Ramos (cell line): ENCODE results near the gene BIN1.

ENCODE experiments used
- in situ Hi-C: fragments of 300-500 bp; cut with MboI; formaldehyde crosslinking; loops from one replicate; pipeline ENCODE4 v1.14.3; 2022; ENCODE audit warnings: low sequenced_read_pairs; ENCODE audit not compliant: unreplicated experiment

Gene BIN1

DNA sequence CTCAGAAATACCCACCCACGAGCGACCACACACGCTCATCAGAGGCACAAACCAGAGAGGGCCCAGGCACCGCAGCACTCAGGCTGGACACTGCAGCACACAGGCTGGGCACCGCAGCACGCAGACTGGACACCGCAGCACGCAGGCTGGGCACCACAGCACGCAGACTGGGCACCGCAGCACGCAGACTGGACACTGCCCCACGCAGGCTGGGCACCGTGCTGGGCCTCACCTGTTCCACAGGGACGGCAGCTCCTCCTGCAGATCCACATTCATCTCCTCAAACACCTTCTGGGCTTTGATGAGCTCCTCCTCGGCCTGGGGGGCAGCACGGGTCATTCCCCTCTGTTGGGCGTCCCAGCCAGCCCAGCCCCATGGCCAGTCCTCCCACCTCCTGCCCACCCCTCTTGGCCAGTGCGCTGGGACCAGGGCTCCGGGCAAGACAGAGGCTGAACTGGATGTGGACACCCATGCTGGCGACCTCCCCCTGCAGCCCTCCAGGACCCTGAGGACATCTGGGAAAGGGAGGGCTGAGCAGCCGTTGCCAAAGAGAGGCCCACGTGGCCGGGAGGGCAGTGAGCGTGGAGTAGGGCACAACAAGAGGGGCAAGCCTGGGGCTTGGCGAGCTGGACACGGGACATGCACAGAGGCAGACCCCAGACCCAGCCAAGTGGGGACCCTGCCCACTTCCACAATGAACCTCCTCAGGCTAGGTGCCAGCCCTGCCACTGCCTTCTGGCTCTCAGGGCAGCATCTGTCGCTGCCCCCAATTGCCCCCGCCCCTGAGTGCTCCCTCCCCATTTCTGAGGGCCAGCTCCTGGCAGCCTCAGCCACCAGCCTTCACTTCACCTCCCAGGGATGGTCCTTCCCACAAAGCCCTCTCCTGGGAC is 43.0 kb downstream of the BIN1 start:
- in situ Hi-C loops = no loop called here

DNA sequence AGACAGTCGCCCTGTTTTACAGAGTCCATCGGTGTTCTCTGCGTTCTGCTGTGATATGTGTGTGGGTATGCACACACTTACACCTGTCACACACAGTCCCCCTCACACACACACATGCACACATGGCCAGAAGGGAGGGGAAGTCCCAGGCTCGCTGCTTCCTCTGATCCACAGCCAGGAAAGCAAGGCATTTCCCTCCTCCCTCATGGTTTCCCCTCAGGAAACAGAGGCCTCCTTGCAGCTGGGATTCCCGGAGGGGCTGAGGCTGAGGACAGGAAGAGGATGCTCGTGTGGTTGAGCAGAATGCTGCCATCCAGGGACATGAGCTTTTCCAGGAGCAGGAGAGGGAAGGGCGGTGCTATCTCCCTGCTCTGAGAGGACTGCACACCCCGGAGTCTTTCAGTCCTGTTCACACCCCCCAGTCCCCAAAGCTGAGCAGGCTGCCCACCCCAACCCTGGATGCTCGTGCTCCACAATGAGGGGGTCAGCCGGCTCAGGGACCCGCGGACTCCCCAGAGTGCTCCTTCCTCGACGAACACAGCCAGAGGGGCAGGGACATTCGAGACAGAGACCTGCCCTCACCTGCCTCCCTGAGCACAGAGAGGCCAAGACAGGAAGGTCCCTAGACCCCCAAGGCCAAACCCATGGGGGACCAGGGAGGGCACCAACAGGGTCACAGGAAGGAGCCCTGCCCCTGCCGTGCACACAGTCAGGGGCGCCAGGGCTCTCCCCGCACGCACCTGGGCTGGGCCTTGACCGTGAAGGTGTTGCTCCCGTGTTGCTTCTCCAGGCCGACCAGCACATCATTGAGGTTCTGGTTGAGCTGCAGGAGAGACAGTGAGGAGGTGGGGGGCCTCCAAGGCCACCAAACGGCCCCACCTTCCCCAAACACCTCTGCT is 45.3 kb downstream of the BIN1 start:
- in situ Hi-C loops = no loop called here

DNA sequence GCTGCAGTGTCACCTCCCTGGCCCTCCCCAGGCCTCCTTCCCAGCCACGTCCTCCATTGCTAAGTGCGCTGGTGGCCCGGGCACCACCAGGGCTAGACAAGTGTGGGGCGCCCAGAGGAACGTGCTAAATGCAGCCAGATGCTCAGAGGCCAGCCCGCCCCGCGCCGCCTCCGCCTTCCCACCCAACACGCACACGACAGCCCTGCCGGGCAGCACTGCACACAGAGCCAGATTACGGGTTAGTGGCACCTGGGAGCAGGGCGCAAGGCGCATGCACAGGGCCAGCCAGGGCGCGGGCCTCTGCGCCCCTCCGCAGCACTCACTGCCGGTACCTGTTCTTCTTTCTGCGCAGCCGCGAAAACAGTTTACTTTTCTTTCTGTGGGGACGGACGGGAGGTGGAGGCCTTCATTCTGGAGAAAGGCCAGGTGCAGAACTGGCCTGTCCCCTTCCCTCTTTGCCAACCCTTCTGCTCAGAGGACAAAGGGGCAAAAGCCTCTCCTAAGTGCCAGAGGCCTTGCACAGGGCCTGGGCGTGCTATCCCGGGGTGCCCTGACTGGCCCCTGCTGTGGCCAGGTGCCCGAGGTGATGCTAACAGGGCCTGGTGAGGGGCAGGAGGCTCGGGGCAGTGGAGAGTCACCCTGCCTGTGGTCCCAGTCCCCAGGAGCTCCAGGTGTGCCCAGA is 46.5 kb downstream of the BIN1 start:
- in situ Hi-C loops = no loop called here

DNA sequence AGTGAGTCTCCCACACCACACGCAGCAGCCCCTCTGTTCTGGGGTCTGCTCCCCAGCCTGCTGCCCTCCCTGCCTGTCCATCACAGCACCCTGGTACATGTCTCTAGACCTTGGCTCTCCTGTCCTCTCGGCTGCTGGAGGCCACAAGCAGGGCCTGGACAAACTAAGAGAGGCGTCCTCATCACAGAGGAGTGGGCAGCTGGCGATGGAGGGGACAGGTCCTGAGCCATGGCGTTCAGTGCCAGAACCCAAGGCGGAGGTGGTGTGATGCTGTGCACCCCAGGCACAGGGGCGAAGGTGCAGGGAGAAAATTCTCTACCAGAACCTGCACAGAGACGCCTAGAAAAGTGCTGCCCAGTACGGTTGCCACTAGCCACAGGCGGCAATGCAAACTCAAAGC is 47.4 kb downstream of the BIN1 start:
- in situ Hi-C loops = no loop called here

DNA sequence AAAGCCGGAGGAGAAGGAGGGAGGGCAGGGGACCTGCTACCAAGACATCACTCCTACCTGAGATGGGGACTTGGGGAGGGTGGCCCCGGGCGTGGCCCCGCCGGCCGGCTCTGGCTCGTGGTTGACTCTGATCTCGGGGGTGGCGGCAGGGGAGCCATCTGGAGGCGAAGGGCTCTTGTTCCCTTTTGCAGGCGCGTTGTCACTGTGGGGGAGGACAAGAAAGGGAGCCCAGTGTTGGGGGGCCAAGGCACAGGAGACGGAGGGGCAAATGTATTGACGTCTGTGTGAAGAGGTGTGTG is 48.1 kb downstream of the BIN1 start:
- in situ Hi-C loops = no loop called here

DNA sequence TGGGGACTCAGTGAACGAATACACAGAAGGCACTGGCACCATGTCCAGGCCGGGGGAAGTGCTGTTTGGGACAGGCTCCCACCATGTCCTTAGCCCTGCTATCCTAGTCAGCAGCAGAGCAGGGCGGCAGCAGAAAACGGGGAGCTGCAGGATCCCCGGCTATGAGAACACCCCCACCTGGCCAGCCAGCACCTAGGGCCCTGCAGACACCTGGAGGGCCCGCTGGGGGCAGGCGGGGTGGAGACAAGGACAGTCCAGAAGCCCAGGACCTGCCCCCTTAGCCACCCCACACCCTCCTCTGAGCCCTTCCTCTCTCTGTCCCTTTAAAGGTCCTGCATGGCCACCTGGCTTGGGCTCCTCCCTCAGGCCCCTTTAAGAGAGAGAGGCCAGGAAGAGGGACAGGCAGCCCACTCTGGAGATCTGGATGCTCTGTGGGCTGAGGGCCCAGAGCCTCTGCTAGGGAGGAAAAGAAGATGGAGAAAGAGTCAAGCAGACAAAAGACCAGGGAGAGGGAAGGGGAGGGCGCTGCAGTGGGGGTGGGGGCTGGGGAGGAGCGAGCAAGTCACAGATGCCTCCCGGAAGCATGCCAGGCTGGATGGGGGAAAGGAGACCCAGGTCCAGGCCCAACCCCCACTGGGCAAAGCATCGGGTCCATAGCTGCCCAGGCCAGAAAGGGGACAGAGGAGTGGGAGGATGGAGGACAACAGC is 48.6 kb downstream of the BIN1 start:
- in situ Hi-C loops = no loop called here

DNA sequence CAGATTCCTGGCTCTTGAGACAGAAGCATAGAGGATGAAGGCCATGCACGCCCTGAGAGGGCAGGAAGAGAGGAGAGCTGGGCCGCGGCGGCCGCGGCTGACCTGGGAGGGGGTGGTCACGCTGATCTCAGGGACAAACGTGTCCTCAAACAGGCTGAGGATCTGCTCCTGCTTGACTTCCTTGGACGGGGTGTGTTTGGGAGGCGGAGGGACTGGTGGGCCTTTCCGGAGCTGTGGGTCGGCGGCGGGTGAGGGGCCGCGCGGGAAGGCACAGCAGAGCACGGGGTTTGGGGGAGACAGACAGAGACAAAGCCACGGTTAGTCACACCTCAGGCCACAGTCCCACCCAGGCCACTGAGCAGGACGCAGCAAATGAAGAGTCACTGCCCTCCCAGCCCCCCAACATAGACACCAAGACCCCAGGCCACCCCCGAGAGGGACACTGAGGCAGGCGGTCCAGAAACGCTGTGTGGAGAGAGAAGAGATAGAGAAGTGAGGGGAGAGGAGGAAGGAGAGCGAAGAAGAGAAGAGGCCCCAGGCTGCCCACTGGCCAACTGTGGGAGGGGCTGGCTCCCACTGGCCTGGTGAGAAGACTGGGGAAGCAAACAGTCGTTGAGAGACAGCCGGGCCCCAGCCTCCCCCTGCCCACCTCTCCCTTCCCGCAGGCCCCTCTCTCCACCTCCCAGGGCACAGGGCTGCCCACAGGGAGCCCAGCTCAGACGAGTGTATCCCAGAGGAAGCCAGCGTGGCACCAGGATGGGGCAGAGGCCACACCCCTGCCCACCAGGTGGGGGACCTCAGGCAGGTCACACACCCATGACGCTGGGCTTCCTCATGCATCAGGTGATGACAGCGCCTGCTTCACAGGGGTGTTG is 49.3 kb downstream of the BIN1 start:
- in situ Hi-C loops = no loop called here

DNA sequence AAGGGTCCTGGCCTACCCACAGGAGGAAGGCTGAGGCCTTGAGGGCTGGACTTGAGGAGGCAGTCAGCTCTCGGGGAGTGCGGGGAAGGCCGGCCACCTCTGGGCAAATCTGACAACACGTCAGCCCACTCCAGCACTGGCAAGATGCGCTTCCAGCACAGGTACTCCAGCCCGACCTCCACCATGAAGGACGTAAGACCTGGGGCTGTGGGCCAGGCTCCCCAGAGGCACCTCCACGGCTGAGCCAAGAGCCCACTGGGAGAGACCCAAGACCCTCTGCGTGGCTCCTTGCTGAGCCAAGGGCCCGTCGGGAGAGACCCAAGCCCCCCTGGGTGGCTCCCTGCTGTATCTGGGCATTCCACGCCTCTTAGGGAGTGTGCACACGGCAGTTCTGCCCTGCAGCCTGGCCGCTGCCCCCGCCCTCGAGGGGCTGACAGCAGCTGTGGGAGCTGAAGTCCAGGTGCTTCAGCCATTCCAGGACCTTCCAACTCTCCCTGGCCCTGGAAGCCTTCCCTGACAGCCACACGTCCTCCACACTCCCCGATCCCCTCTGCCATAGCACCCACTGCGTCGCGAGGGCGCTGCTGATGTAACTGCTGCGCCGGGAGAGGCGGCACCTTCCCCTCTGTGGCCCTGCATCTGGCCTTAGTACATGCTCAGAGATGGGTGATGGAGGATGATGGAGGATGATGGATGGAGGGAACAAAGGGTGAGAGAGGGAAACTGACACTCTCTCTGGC is 50.2 kb downstream of the BIN1 start:
- in situ Hi-C loops = no loop called here

DNA sequence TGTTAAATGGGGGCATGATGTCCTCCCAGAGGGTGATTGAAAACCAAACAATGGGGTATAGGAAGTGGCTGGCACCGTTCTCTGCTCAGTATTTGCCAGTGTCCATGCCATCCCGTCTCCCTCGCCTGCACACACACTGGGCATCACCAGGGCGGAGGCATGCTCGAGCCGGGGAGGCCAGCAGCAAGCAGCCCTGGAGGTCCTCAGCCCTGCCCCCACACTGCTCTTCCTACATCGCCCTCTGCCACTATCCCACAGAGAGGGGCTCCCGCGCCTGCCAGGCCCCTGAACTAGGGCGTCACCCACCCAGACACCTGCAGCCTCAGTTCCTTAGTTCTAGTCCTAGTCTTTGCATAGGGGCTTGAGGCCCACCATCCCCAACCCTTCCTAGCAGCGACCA is 50.9 kb downstream of the BIN1 start:
- in situ Hi-C loops = no loop called here

DNA sequence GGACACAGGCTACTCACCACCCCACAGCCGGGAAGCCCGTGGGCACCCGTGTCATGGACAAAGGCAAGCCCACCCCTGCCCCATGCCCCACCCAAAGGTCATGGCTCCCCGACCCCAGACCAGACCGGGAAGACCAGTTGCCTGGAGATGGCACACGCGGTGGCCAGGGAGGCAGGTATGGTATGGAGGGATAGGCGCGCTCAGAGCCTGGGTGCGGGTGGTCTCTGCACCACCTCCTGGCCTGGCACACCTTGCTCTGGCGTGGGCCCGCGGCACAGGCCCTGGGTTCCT is 51.2 kb downstream of the BIN1 start:
- in situ Hi-C loops = no loop called here

DNA sequence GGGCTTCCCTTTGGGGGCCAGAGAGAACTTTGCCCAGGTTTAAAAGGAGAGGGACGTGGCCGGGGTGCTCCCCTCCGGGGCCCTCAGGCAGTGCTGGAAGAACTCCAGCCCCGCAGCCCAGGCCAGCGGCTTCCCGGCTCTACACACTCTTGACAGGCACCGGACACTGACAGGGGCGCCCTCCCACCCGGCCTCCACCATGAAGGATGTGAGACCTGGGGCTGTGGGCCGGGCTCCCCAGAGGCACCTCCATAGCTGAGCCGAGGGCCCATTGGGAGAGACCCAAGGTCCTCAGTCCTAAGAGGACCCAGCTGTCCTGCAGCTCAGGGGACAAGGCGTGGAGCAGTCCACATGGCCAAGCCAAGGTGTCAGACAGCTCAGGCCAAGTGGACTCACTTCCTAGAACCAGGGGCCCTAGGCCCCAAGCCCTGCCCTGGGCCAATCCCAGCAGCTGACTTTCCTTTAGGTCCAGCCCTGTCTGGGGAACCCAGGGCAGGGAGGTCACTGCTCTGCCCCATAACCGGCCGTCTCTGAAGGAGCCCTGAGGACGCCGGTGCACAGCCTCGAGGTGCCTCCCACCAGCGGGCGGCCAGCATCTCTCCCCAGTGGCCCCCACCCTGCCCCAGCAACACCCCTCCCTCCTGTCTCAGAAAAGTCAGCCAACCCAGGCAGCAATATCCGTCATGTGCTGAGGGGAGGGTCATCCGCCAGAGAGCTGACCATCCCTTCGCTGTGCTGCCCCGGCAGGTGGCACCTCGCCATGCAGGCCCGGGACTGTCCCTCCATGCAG is 51.8 kb downstream of the BIN1 start:
- in situ Hi-C loops = no loop called here

DNA sequence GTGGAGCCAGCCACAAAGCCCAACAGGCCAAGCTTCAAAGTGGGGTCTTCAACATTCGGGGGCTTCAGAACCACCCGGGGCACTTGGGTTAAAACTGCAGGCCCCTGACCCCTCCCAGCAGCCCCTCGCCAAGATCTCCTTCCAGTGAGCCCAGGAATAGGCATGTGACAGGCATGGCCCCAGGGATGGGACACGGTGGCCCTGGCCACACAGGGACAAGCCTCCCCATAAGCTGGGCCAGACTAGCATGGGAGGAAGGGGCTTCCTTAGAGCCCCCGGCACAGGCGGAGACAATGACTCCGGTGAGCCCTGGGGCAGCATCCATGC is 52.4 kb downstream of the BIN1 start:
- in situ Hi-C loops = no loop called here

DNA sequence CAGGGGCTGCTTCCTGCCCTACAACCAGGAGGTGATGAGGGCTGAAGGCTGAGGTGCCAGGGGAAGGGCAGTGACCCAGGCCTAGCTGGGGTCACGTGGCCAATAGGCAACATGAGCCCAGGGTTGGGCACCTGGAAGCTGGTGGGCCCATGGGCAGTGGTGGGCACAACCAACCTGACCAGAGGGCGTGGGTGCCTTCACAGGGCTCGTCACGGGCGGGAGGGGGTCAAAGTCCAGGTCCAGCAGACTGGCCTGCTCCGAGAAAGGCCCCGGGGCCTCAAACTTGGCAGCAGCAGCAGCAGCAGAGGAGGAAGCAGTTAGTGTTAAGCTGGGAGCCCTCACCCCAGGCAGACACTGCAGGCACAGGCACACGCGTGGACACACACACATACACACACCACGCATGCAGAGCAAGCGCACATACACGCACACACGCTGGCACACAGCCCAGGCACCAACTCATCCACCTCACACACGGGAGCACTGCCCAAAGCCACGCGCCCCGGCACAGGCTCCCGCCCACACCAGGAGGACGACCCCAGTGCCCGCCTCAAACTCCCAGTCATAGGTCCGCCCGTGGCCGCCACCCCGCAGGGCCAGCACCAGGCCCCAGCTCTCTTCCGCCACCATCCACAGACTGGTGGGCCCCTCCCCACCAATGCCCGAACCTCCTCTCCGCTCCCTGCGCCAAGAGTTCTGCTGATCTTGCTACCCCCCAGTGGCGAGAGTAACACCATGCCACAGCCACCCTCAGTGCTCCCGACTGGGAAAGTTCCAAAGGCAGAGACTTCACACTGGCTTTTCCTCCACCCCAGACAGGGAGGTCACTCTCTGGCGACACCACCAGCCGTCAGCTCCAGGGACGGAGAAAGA is 53.0 kb downstream of the BIN1 start:
- in situ Hi-C loops = no loop called here

DNA sequence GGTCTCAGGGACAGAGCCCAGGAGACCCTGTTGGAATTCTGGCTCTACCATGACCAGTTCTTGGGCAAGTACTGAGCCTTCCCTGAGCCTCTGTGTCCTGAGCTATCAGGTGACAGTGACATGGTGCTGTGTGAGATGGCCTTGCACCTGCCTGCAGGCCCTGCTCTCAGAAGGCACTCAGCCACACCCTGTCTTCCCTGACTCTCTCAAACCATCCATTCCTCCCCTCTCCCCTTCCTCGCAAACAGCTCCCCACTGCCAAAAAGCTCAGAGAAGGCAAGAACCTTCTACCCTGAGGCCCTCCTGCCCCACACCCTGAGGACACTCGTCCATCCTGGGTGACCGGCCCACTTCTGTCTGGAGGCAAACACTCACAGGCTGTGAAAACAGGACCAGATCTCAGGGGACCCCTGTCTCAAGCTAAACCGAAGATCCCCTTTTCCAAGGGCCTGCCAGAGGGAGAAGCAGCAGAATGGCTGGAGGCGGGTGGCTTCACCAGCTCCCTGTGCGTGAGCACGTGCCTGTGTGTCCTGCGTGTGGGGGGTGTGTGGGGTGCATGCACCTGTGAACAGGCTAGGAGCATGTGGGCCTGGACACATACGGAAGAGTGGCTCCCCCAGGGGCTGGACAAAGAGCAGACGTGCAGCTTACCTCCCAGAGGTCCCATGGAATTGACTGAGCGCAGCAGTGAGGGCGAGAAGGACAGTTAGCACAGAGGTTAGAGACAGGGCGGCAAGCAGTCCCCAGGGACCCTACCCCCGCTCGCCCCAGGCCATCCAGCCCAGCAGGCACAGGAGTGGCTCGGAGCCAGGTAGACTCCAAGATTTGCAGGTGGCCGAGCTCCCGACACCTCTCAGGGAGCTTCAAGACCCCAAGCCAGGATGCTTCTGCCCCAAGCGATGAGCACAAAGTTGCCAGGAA is 53.9 kb downstream of the BIN1 start:
- in situ Hi-C loops = no loop called here

DNA sequence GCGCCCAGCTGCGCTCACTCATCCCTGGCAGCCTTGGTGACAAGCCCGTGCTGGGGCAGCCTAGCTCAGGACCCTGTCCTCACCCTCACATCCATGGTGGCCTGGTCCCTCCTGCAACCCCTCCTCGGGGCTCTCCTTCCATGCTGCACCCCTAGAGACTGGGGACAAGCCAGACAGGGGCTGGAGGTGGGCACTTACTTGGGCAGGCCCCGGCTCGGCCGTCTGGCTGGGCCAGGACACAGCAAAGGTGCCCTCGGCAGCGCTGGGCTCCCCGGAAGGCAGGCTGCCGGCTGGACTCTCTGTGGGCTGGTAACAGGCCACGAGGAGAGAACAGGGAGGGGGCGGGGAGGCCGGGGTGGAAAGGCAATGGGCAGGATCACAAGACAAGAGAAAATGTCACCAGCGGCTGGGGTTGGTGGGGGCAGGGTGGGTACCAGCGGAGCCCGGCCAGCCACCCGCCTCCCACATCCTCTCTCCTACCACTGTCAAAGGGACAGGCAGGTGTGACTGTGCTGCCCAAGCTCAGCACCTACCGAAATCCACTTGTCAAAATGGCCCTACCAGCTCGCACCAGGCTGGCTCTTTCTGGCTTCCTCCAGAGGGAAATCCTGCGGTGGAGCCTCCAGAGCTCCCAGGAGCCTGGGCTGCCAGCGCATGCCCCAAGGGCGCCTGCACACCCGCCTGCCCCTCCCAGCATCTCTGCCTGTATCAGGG is 54.7 kb downstream of the BIN1 start:
- in situ Hi-C loops = no loop called here
